ENCODE data around the gene ATP6V0E2. TPM values are rescaled to one million over a fixed set of nuclear protein-coding genes. Genes with fewer than 3 reads are reported as not detected.
"Not testable (repeated sequence)": the region's sequence is repeated elsewhere in the genome, so short reads cannot be mapped to it uniquely, and the experiment has no call there.

The ATP6V0E2 gene
- total RNA-seq, 4 donors from 2014 or later = 9.3 to 33.6 (median 20.6) TPM

DNA sequence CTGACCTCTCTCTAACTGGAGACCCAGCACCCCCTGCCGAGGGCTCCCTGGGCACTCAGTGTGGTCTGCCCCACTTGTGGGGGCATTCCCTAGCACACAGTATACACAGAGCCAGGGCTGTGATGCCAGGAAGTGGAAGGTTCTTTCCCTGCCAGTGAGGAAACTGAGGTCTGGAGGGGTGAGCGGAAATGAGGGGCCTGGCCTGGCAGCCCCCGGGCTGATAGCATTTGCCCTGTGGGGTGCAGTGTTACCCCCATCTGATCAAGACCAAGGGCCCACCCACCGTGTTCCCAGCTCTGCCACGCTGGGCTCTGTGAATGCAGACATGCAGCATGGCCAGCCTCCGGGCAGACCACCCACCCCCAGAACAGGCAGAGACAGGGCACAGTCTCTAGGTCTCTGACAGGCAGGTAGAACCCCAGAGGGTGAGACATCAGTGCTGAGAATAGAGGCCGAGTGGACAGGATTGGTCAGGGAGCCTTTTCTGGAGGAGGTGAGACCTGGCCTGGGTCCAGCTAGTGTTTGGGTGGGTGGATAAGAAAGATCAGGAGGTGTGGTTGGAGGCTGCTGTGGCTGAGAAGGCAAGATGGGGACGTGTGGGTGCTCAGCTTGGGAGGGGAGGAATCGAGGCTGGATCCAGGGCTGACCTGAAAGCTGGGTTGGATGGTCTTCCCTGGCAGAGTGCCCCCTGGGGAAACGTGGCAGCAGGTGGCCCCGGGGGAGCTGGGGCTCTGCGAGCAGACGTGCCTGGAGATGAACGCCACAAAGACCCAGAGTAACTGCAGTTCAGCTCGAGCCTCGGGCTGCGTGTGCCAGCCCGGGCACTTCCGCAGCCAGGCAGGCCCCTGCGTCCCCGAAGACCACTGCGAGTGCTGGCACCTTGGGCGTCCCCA, 46.4 kb upstream of the ATP6V0E2 start:
- DNase-seq (ENCODE audit: low spot score in 2 of 2) = no peak
- intact Hi-C loops (cut with DNase I; ENCODE audit: low total_unique reads) = no loop called here
- no peak for TF ChIP-seq POLR2A (IDR thresholded peaks at IDR 0.05)
- TF ChIP-seq, protein P1, sequence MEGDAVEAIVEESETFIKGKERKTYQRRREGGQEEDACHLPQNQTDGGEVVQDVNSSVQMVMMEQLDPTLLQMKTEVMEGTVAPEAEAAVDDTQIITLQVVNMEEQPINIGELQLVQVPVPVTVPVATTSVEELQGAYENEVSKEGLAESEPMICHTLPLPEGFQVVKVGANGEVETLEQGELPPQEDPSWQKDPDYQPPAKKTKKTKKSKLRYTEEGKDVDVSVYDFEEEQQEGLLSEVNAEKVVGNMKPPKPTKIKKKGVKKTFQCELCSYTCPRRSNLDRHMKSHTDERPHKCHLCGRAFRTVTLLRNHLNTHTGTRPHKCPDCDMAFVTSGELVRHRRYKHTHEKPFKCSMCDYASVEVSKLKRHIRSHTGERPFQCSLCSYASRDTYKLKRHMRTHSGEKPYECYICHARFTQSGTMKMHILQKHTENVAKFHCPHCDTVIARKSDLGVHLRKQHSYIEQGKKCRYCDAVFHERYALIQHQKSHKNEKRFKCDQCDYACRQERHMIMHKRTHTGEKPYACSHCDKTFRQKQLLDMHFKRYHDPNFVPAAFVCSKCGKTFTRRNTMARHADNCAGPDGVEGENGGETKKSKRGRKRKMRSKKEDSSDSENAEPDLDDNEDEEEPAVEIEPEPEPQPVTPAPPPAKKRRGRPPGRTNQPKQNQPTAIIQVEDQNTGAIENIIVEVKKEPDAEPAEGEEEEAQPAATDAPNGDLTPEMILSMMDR (IDR thresholded peaks at IDR 0.05) = no peak
- 65 to 75% methylated on average over 23 of the region's 23 CpGs for WGBS, 2 donors
- no peak overlapping the region for H3K4me3 ChIP-seq (ENCODE audit: low read depth, poor library complexity, severe bottlenecking)

DNA sequence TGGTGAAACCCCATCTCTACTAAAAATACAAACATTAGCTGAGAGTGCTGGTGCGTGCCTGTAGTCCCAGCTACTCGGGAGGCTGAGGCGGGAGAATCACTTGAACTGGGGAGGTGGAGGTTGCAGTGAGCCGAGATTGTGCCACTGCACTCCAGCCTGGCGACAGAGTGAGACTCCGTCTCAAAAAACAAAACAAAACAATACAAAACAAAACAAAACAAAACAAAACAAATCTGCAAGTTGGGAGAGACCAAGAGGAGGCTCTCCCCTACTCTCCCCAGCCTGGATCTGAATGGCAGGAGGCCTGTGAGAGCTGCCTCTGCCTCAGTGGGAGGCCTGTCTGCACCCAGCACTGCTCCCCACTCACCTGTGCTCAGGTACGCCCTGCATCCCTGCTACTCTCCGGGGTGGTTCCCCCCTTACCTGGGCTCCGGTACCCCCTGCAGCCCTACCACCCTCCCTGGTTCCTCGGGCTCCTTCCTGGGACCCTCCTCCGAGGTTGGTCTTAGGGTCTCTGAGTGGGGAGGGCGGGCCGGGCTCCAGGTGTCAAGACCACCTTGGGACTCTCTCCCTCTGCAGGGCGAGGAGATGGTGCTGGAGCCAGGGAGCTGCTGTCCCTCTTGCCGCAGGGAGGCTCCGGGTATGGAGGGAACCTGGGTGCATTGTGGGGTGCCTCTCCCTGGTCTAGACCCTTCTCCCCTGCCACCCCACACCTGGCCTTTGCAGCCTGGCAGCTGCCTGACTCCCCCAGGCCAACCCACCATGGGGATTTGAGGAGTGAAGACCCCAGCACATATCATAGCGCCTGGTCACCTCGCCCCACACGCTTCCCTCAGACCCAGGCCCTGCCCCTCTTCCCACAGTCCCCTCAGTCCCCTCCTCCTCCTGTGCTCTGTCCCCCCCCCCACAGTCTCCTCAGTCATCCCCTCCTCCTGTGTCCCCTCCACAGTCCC, 45.1 kb upstream of the ATP6V0E2 start:
- WGBS, 2 donors = 85 to 86% methylated on average over 15 to 19 of the region's 19 CpGs
- H3K4me3 ChIP-seq (ENCODE audit: low read depth, poor library complexity, severe bottlenecking) = no peak overlapping the region
- intact Hi-C loops (cut with DNase I; ENCODE audit: low total_unique reads) = no loop called here
- TF ChIP-seq, protein P1 (IDR thresholded peaks at IDR 0.05) = no peak
- TF ChIP-seq POLR2A (IDR thresholded peaks at IDR 0.05) = no peak
- DNase-seq (ENCODE audit: low spot score in 2 of 2) = no peak

DNA sequence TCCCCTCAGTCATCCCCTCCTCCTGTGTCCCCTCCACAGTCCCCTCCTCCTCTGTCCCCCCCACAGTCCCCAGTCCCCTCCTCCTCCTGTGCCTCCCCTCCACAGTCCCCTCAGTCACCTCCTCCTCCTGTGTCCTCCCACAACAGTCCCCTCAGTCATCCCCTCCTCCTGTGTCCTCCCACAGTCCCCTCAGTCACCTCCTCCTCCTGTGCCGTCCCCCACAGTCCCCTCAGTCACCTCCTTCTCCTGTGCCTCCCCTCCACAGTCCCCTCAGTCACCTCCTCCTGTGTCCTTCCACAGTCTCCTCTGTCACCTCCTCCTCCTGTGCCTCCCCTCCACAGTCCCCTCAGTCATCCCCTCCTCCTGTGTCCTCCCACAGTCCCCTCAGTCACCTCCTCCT, 43.2 kb upstream of the ATP6V0E2 start:
- intact Hi-C loops (cut with DNase I; ENCODE audit: low total_unique reads); DNase-seq (ENCODE audit: low spot score in 2 of 2); H3K4me3 ChIP-seq (ENCODE audit: low read depth, poor library complexity, severe bottlenecking): not testable (repeated sequence)
- WGBS, 2 donors = 29 to 91% methylated on average over 1 of the region's 1 CpG

DNA sequence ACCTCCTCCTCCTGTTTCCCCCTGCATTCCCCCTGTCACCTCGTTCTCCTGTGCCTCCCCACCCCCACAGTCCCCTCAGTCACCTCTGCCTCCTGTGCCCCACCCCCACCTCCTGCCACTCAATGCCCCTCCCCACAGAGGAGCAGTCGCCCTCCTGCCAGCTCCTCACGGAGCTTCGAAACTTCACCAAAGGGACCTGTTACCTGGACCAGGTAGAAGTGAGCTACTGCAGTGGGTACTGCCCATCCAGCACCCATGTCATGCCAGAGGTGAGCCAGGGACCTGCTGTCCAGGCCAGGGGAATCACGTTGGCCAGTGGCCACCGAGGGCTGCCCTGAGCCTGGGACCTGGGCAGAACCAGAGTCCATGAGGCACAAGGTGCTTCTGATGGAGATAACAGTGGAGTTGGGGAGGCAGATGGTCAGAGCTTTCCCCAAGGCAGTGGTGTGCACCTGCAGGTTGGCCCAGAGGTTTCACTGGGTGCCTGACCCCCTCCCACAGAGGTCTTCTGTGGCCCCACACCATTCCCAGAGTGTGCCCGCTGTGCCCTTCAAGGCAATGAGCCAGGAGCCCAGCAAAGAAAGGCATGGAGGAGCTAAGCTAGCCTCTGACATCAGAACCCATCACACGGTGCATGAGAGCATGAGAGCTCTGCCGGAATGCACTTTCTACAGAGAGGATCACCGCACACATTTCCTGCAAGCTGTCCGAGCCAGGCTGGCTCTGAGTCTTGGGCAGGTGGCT, 42.6 kb upstream of the ATP6V0E2 start:
- no peak for TF ChIP-seq POLR2A (IDR thresholded peaks at IDR 0.05)
- TF ChIP-seq, protein P1 (IDR thresholded peaks at IDR 0.05) = no peak
- intact Hi-C loops (cut with DNase I; ENCODE audit: low total_unique reads) = no loop called here

DNA sequence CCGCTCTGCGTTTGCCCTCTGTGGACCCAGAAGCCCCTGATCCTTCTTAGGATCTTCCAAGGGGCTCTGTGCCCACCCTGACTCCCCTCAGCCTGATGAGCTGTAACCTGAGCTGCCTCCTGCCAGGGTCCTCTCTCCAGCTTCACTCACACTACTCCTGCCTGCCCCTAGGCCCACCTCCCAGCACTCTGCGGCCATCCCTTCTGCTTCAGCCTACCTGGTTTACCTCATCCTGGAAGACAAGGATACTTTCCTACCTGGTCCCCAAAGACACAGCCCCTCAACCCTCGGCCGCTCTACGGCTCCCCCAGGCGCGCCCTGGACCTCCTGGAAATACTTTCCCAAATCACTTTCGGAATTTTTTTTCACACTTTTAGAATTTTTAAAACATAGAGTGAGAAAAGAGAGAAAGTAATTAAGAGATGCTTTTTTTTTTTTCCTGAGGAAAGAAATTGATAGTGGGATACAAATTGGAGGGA, 42.0 kb upstream of the ATP6V0E2 start:
- DNase-seq (ENCODE audit: low spot score in 2 of 2) = peak in 1 of 2 donors; percentile 76
- no peak overlapping the region for H3K4me3 ChIP-seq (ENCODE audit: low read depth, poor library complexity, severe bottlenecking)
- TF ChIP-seq, protein P1 (IDR thresholded peaks at IDR 0.05) = no peak
- no peak for TF ChIP-seq POLR2A (IDR thresholded peaks at IDR 0.05)
- intact Hi-C loops (cut with DNase I; ENCODE audit: low total_unique reads) = no loop called here
- 75 to 76% methylated on average over 9 of the region's 9 CpGs for WGBS, 2 donors

More for the DNA sequence above, 42.6 kb upstream of the ATP6V0E2 start:
- no peak for DNase-seq (ENCODE audit: low spot score in 2 of 2)
- H3K4me3 ChIP-seq (ENCODE audit: low read depth, poor library complexity, severe bottlenecking) = no peak overlapping the region
- 54 to 55% methylated on average over 11 of the region's 11 CpGs for WGBS, 2 donors

All from lower leg skin (tissue), 4 donors.